ENCODE results near the gene HAUS2.
"Not testable (repeated sequence)": the region's sequence is repeated elsewhere in the genome, so short reads cannot be mapped to it uniquely, and the experiment has no call there.

HAUS2 gene

GRCh38 chr15:42548249-42549031 is at the start of gene HAUS2, which contains the start of gene LRRC57:
Gene HAUS2, plus strand, starts transcription at chr15:42548838. Its CDS starts 35 bp downstream, at chr15:42548873.
Gene LRRC57, minus strand, starts transcription at chr15:42548793. Its CDS starts 359 bp downstream, at chr15:42548434.
- DNase-seq = peak; percentile 38 to 44

GRCh38 chr15:42499858-42500609 is 48.6 kb upstream of the HAUS2 start:
- no peak for DNase-seq

- DNase-seq = no peak
Measured at GRCh38 chr15:42502477-42502876, 46.2 kb upstream of the HAUS2 start.

- peak; percentile 3 to 4 for DNase-seq
Measured at GRCh38 chr15:42503825-42504224, 44.8 kb upstream of the HAUS2 start.

- no peak for DNase-seq
Measured at GRCh38 chr15:42504631-42505030, 44.0 kb upstream of the HAUS2 start.

GRCh38 chr15:42507514-42507913 is 41.1 kb upstream of the HAUS2 start:
- DNase-seq = no peak

GRCh38 chr15:42508263-42508690 is 40.4 kb upstream of the HAUS2 start:
- DNase-seq = no peak

- DNase-seq = no peak
Measured at GRCh38 chr15:42510258-42511006, 38.2 kb upstream of the HAUS2 start.

- DNase-seq = peak in 1 of 2 experiments; percentile 28
Measured at GRCh38 chr15:42511007-42511391, 37.6 kb upstream of the HAUS2 start.

GRCh38 chr15:42523331-42523730 is 25.3 kb upstream of the HAUS2 start:
- no peak for DNase-seq

GRCh38 chr15:42528970-42529369 is 19.7 kb upstream of the HAUS2 start:
- no peak for DNase-seq

- DNase-seq = no peak
Measured at GRCh38 chr15:42533246-42533645, 15.4 kb upstream of the HAUS2 start.

- peak; percentile 28 for DNase-seq
Measured at GRCh38 chr15:42544853-42545629, 3.6 kb upstream of the HAUS2 start.

GRCh38 chr15:42547918-42548248 is 755 bp upstream of the HAUS2 start:
- no peak for DNase-seq

- DNase-seq = peak; percentile 17 to 22
Measured at GRCh38 chr15:42549032-42549491, 424 bp downstream of the HAUS2 start.

GRCh38 chr15:42549741-42550392 is 1.2 kb downstream of the HAUS2 start:
- DNase-seq = no peak

GRCh38 chr15:42553554-42553953 is 4.9 kb downstream of the HAUS2 start:
- DNase-seq = no peak

GRCh38 chr15:42556550-42557207 is 8.0 kb downstream of the HAUS2 start:
- DNase-seq = not testable (repeated sequence)

GRCh38 chr15:42558739-42559138 is 10.1 kb downstream of the HAUS2 start:
- no peak for DNase-seq

- DNase-seq = peak; percentile 82 to 83
Measured at GRCh38 chr15:42575188-42576039, 26.8 kb downstream of the HAUS2 start, which contains the start of gene STARD9. Gene STARD9, plus strand, starts transcription at chr15:42575606. Its CDS starts 110 bp downstream, at chr15:42575716.

Data from Kasumi-1 (cell line).